Upper lobe of right lung (tissue), 1 donor: ENCODE data around the gene MPZL2. TPM values are rescaled to one million over a fixed set of nuclear protein-coding genes. Genes with fewer than 3 reads are reported as not detected.

ENCODE experiments used
- ATAC-seq: fragments of 200-7000 bp; cut with Tn5 transposase; one replicate; pipeline ENCODE4 v1.9.1; 2020; ENCODE audit warnings: mild to moderate bottlenecking, moderate library complexity
- DNase-seq: peaks from one replicate; pipeline ENCODE4 v3.0.0-alpha.2; 2020
- H3K27ac ChIP-seq: fragments of 200-600 bp; one replicate; pipeline ENCODE4 v1.8.0; 2022
- H3K27me3 ChIP-seq: fragments of 200-600 bp; one replicate; pipeline ENCODE4 v1.8.0; 2022; ENCODE audit warnings: mild to moderate bottlenecking
- H3K36me3 ChIP-seq: fragments of 200-600 bp; one replicate; pipeline ENCODE4 v1.8.0; 2022
- H3K4me1 ChIP-seq: fragments of 200-600 bp; one replicate; pipeline ENCODE4 v1.8.0; 2022
- H3K4me3 ChIP-seq: fragments of 200-600 bp; one replicate; pipeline ENCODE4 v1.8.0; 2022; ENCODE audit warnings: mild to moderate bottlenecking
- H3K9me3 ChIP-seq: fragments of 200-600 bp; one replicate; pipeline ENCODE4 v1.8.0; 2022
- CTCF ChIP-seq: fragments of 200-600 bp; IDR thresholded peaks from one replicate; pipeline ENCODE4 v1.8.0; 2022; ENCODE audit warnings: antibody characterized with exemption
- intact Hi-C: fragments of 100-400 bp; cut with DNase I; formaldehyde crosslinking; loops from one replicate; pipeline ENCODE4 v1.11.0; 2022
- total RNA-seq: library from RNA; stranded (reverse); fragmentation: NEBNext Ultra II Directional; extraction: Animal tissue kit (Norgen Biotek cat#: 25700); gene quantifications from one replicate; pipeline ENCODE4 v1.2.1, GENCODE V29; 2021
- donor health status: DM: no; HTN: yes; CAD: no; lungs with severe emphysema.

The MPZL2 gene
- total RNA-seq, 1 donor from 2014 or later, result 119 TPM

GRCh38 chr11:118212781-118213191 is 51.3 kb downstream of the MPZL2 start:
- H3K9me3 ChIP-seq, result no peaks in the 10 kb centered on the region
- H3K27ac ChIP-seq, result peak overlapping the region; percentile 48
- peaks cover 8% of the 10 kb centered on the region for H3K36me3 ChIP-seq
- no peak for TF ChIP-seq CTCF
- H3K4me1 ChIP-seq, result peaks cover 35% of the 10 kb centered on the region
- ATAC-seq, result peak; percentile 32
- intact Hi-C loops, result no loop called here
- no peak for DNase-seq
- H3K4me3 ChIP-seq, result no peak overlapping the region
- H3K27me3 ChIP-seq, result no peaks in the 10 kb centered on the region

GRCh38 chr11:118212131-118212725 is 51.9 kb downstream of the MPZL2 start:
- Histone ChIP-seq H3K27ac (peak overlapping the region; percentile 48), H3K36me3 (peaks cover 8% of the 10 kb centered on the region), H3K27me3 (no peaks in the 10 kb centered on the region), H3K4me1 (peaks cover 38% of the 10 kb centered on the region), H3K9me3 (no peaks in the 10 kb centered on the region), H3K4me3 (no peak overlapping the region)
- ATAC-seq (peak; percentile 84), DNase-seq (peak; percentile 71)
- TF ChIP-seq CTCF, result no peak
- intact Hi-C loops, result no loop called here

GRCh38 chr11:118211006-118211405 is 53.1 kb downstream of the MPZL2 start:
- ATAC-seq (no peak), DNase-seq (no peak)
- peak overlapping the region; percentile 48 for H3K27ac ChIP-seq
- no peak for TF ChIP-seq CTCF
- no peaks in the 10 kb centered on the region for H3K27me3 ChIP-seq
- no peaks in the 10 kb centered on the region for H3K9me3 ChIP-seq
- intact Hi-C loops, result no loop called here
- no peak overlapping the region for H3K4me3 ChIP-seq
- peaks cover 8% of the 10 kb centered on the region for H3K36me3 ChIP-seq
- peaks cover 50% of the 10 kb centered on the region for H3K4me1 ChIP-seq

- H3K27ac ChIP-seq, result no peak overlapping the region
- ATAC-seq (no peak), DNase-seq (no peak)
- TF ChIP-seq CTCF, result no peak
- H3K27me3 ChIP-seq, result no peaks in the 10 kb centered on the region
- no peaks in the 10 kb centered on the region for H3K9me3 ChIP-seq
- peaks cover 8% of the 10 kb centered on the region for H3K36me3 ChIP-seq
- peaks cover 45% of the 10 kb centered on the region for H3K4me1 ChIP-seq
- intact Hi-C loops, result no loop called here
- no peak overlapping the region for H3K4me3 ChIP-seq
Observed at GRCh38 chr11:118210323-118210722, 53.8 kb downstream of the MPZL2 start.

- H3K27me3 ChIP-seq, result no peaks in the 10 kb centered on the region
- no peaks in the 10 kb centered on the region for H3K9me3 ChIP-seq
- no peak overlapping the region for H3K27ac ChIP-seq
- no peak for ATAC-seq
- H3K4me1 ChIP-seq, result peaks cover 45% of the 10 kb centered on the region
- H3K36me3 ChIP-seq, result peaks cover 8% of the 10 kb centered on the region
- intact Hi-C loops, result no loop called here
- no peak for DNase-seq
- H3K4me3 ChIP-seq, result no peak overlapping the region
- no peak for TF ChIP-seq CTCF
Observed at GRCh38 chr11:118209033-118209432, 55.1 kb downstream of the MPZL2 start.

- Histone ChIP-seq H3K9me3 (no peaks in the 10 kb centered on the region), H3K4me1 (peaks cover 35% of the 10 kb centered on the region), H3K27me3 (no peaks in the 10 kb centered on the region), H3K27ac (peak overlapping the region; percentile 49), H3K4me3 (no peak overlapping the region), H3K36me3 (peaks cover 8% of the 10 kb centered on the region)
- intact Hi-C loops, result no loop called here
- no peak for TF ChIP-seq CTCF
- no peak for DNase-seq
- ATAC-seq, result no peak
Observed at GRCh38 chr11:118207079-118207478, 57.0 kb downstream of the MPZL2 start.
